Amniotic stem cell (primary cell): ENCODE data around the gene DUSP16.

ENCODE experiments used
- DNase-seq: peaks from one replicate; lab custom pipeline; 2025; lab: John Stamatoyannopoulos, UW

DUSP16 gene

GRCh38 chr12:12440784-12441428 is 121.8 kb downstream of the DUSP16 start:
- DNase-seq = no peak

GRCh38 chr12:12439636-12440035 is 123.0 kb downstream of the DUSP16 start:
- no peak for DNase-seq

DNA sequence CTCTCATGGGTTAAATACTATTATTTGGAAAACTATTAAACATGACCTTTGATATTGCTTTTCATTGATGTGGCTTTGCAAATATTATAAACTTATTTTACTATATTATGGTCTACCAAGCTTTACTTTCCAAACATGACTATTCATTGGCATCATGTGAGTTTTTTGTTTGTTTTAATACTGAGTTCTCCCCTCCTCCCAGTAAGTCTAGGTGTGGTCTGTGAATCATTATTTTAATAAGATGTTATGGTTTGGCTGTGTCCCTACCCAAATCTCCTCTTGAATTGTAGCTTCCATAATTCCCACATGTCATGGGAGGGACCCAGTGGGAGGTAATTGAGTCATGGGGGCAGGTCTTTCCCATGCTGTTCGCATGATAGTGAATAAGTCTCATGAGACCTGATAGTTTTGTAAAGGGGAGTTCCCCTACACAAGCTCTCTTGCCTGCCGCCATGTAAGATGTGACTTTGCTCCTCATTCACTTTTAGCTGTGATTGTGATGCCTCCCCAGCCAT is 125.8 kb downstream of the DUSP16 start:
- no peak for DNase-seq

GRCh38 chr12:12433203-12433731 is 129.4 kb downstream of the DUSP16 start:
- no peak for DNase-seq

- DNase-seq = no peak
Measured at GRCh38 chr12:12432364-12432763, 130.3 kb downstream of the DUSP16 start.

DNA sequence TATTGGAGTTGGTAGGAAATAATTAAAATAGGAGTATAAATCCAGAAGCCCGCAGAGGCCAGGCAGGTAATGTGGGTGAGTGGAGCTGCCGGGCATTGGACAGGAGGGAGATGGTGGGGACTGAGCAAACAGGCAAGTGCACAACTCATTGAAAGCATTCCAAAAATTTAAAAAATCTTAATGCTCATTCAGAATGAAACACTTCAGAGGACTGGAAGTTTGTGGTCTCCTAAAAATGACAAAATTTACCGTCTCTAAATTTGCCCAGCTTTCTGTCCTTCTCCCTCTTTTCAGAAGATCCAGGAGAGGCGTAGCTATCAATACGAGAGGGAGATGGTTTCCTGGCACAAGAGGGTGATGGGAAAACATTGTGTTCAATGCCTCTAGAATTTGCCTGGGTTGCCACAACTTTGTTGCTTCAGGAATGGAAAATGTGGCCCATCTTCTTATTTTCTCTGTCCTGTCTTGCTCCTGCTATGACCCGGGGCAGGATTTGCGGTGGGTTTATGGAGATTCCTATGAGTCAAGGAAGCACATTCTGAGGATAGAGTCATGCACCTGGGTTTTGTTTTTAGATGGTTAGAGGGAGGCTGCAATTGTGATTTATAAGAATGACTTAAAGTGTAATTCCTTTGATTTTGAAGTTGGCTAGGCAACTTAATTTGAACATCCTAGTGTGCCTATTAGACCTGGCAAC is 133.6 kb downstream of the DUSP16 start:
- DNase-seq = no peak

- no peak for DNase-seq
Measured at GRCh38 chr12:12428047-12428446, 134.6 kb downstream of the DUSP16 start.

DNA sequence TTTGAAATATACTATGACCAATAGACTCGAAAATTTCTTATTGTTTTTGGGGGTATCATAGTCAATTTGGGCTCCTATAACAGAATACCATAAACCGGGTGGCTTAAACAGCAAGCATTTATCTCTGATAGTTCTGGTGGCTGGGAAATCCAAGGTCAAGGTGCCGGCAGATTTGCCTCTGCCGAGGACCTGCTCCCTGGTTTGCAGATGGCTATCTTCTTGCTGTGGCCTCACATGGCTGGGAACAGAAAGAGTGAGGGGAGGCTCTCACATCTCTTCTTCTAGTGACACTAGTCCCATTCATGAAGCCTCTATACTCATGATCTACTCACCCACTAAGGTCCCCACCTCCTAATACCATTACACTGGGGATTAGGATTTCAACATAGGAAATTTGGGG is 135.1 kb downstream of the DUSP16 start:
- no peak for DNase-seq

- no peak for DNase-seq
Measured at GRCh38 chr12:12425616-12426015, 137.0 kb downstream of the DUSP16 start.

GRCh38 chr12:12425001-12425400 is 137.7 kb downstream of the DUSP16 start:
- no peak for DNase-seq
